Subcutaneous adipose tissue (tissue), 4 donors: ENCODE results near the gene AATF. TPM values are rescaled to one million over a fixed set of nuclear protein-coding genes. Genes with fewer than 3 reads are reported as not detected.

Experiments
- CTCF ChIP-seq: fragments of 450-650 bp; IDR thresholded peaks from one replicate; pipeline ENCODE4 v1.5.1; 2016; ENCODE audit warnings: low read depth, mild to moderate bottlenecking, control low read depth, antibody characterized with exemption, moderate library complexity
- total RNA-seq, 4 donors: library from RNA; depleted of rRNA; stranded (reverse); fragments of >200 nt; gene quantifications; one replicate each; pipeline ENCODE4 v1.1.0, GENCODE V29; 2016

Gene AATF
- total RNA-seq, 4 donors from 2014 or later = 25.3 to 38.3 (median 29.1) TPM

DNA sequence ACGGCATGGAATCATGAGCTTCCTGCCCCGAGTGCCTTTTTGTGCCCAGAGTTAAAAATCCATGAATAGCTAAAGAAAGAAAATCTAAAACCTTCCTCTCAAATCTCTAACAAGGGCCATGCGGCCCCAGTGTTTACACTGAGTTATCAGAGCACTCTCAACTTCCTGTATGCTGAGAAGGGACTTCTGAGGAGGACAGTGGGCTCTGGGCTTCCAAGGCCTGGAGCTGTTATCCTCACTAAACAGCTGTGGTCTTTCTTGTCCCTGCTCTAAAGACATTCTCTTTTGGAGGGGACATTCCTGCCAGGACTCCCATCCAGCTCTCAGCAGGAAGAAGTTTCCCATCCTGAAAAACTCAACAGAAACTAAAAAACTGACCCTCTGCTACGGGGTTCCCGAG is 135.6 kb downstream of the AATF start:
- no peak for TF ChIP-seq CTCF

DNA sequence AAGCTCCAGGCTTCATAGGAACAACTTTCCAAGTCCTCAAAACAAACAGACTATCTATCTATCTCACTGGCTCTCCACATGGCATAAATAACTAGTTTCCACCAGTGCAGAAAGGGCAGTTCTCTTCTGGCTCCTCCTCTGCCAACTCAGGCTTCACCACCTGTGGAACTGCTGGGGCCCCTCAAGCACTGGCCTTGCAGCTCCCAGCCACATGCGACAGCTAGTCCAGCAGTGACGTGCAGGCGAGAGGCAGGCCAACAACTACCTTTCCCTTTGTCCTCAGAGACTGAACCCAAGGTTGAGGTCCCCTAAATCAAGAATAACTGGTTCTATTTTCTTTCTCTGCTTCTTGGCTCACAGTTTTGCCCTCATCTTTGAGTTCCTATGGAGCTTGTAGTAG is 137.6 kb downstream of the AATF start:
- no peak for TF ChIP-seq CTCF

DNA sequence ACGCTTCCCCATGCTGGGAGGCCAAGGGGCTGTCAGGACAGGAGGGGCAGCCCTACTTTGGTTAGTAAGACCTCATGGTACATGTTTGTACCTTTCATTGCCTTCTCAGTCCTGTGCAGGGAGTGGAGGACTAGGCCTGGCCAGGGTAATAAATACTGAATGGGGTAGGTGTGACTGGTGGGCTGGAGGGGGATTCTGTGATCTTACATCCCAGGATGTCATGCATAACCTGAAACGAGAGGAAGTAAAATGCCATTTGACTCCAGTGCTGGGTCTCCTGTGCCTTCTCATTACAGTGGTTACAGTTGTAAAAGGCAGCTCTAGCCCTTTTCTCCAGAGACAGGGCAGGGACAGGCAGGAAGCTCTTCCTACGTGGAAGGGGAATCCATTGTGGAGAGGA is 138.2 kb downstream of the AATF start:
- TF ChIP-seq CTCF = no peak

DNA sequence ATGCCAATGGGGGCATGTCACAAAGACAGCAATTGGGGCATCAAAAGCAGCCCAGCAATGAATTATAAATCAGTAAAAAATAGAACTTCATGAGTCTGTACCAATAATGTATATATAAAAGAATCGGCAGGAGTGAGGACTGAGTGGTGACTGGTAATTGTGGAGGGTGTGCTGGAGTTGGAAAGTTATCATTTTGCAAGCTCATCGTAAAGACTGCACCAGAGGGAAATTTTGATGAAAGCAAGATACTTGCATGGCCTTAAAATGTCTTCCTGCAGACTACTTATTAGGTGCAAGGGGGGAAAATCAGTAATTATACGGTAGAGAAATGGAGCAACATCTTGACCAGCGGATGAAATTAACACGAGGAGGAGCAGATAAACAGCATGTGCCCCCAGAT is 138.9 kb downstream of the AATF start:
- TF ChIP-seq CTCF = no peak

GRCh38 chr17:37088459-37088858 is 139.7 kb downstream of the AATF start:
- TF ChIP-seq CTCF = no peak

DNA sequence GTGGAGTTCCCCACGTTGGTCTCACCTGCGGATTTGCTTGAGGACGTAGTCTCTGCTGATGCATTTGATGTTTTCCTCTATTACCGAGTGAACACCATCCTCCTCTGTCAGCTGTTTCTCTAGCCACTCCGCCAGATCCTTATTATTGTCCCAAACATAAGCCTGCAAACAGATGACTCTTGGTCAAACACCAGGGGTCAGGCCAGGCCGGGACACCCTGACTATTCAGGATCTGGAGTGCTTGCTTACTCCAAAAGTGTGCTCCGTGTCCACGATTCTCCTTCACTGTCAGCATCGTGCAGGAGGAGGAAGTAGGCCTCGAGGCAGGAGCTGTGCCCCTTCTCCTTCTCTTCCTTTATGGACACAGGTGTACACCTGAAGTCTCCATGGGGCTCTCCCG is 140.2 kb downstream of the AATF start:
- TF ChIP-seq CTCF = no peak

DNA sequence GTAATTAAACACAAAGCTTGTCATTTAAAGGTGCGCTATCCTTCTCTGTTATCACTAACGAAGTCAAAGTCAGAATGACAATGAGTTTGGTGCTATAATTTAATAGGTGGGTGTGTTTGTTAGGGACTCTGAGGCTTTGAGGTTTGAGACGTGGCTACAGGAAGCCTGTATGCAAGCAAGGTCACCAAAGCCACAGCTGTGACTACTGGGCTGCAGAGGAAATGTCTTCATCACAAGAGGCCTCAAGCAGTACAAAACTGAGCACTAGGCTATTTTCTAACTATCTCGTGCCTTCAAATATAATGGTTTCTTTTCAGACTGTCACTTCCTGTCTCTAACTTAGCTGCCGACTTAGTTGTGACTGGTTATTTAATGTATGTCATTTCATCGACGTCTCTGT is 141.2 kb downstream of the AATF start:
- no peak for TF ChIP-seq CTCF

DNA sequence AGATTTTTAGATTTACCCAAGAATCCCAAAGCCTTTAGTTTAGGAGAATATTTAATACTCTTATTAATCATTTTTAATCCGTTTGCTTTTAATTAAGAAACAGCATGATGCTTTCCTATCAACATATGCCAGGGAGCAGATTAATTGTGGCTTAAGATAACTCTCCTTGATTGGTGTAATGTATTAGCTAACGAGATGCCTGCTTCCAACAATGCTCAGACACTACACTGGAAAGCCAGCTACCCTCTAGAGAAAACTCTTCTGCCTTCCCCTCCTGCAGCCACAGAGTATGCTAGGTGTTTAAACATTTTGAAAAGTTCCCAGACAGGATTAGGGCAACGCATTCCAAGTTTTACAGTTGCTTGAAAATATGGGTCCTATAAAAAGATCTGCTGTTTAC is 142.2 kb downstream of the AATF start:
- TF ChIP-seq CTCF = no peak
